Right renal cortex interstitium (tissue), 3 donors: Measurements from ENCODE around the gene POLE. TPM values are rescaled to one million over a fixed set of nuclear protein-coding genes. Genes with fewer than 3 reads are reported as not detected.

Experiments
- DNase-seq, 3 donors: peaks; one replicate each; pipeline ENCODE4 v3.0.0-alpha.2; 2013; ENCODE audit warnings: low read depth in 3 of 3, low spot score in 2 of 3
- polyA plus RNA-seq, 3 donors: library from polyadenylated mRNA; unstranded; fragments of 120-200 nt; gene quantifications; one replicate each; pipeline ENCODE4 v1.2.1, GENCODE V29; 2013; ENCODE audit not compliant: insufficient read length in 3 of 3

POLE gene
- polyA plus RNA-seq, 3 donors: 44.5 to 45.7 (median 44.5) TPM

DNA sequence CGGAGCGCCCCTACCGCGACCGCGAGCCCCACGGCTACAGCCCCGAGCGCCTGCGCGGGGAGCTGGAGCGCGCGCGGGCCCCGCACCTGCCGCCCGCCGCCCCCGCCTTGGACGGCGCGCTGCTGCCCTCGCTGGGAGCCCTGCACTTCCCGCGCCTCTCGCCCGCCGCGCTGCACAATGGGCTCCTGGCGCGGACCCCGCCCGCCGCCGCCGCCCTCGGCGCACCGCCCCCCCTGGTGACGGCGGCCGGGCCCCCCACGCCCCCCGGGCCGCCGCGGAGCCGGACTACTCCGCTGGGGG, 103.8 kb downstream of the POLE start:
- no peak for DNase-seq

DNA sequence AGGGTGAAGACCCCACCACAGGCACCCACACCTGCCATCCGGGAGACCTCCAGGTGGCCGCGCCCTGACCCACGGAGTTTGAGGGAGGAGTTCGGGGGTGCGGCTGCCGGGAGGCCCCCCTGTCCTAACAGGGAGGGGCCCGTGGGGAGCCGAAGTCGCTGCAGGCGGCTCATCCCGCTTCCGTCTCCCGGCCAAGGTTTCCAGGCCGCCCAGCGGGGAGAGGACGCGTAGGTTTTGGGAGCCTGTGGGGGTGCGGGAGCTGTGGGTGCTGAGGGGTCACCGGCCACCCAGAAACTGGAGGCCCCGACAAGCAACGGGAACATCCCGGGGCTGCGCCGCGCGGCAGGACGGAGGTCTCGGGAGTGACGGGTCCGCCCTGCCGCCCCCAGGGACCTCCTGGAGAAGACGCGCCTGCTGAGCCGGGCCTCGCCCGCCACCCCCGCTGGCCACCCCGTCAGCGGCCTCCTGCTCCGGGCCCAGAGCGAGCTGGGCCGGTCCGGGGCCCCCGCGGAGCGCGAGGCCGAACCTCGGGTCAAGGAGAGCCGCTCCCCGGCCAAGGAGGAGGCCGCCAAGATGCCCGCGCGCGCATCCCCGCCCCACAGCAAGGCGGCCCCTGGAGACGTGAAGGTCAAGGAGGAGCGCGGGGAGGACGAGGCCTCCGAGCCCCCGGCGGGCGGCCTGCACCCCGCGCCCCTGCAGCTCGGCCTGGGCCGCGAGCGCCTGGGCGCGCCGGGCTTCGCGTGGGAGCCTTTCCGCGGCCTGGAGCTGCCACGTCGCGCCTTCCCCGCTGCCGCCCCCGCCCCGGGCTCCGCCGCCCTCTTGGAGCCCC, 104.3 kb downstream of the POLE start:
- DNase-seq: no peak

DNA sequence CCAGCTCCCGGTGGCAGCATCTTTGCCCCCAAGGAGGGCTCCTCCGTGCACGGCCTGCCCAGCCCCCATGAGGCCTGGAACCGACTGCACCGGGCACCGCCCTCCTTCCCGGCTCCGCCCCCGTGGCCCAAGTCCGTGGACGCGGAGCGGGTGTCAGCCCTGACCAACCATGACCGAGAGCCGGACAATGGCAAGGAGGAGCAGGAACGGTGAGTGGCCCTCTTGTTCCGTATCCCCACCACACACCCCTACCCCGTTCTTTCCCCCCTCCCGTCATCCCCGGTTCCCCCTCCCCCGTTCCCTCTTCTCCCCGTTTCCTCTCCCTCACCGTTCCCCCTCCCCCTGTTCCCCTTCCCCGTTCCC, 105.1 kb downstream of the POLE start:
- DNase-seq: no peak

DNA sequence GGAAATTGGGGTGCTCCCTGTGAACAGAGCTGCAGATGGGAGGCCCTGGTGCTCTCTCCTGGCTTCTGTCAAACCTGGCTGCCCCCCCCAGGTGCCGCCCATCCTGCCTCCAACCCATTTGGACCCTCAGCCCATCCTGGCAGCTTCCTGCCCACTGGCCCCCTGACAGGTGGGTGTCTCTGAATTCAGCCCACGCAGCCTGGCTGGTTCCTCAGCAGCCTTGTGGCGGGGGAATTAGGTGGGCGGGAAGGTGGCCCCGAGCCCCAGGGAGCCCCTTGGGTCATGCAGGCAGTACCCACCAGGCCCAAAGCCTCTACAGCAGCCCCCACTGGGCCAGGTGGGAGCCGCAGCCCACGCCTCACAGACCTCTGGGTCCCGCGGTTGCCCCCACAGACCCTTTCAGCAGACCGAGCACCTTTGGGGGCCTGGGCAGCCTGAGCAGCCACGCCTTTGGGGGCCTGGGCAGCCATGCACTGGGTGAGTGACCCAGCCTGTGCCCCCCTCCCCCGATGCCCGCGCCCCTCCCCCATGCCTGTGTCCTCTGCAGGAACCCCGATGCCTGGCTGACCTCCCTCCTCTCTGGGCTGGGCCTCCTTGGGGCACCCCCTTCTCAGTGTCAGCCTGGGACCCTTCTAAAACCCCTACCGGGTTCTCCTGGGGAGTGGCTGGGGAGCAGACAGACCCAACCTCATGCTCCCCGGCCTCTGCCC, 105.6 kb downstream of the POLE start:
- no peak for DNase-seq

DNA sequence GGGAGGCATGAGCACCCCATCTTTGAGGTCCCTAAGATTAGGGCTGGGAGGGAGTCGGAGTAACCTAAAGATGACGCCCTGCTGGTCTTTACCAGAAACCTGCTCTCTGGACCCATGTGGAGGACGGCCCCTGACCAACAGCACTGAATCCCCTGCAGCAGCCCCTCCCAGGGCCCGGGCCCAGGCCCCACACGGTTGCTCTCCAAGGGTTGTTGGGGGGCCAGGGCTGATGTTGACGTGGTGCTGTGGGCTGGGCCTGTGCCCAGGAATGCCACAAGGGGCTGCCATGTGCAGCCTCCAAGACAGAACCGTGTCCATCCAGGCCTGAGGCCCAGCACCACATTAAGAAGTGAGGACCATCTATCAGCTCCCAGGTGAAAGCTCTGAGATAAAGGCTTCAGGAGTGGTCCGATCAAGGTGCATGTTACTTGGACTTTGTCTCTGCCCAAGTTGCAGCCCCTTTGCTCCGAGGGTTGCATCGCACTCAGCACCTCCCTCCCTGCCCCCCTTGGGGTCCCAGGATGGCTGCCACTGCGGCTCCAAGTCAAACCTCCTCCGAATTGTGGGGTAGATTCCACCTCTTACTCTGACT, 106.3 kb downstream of the POLE start:
- DNase-seq: no peak

DNA sequence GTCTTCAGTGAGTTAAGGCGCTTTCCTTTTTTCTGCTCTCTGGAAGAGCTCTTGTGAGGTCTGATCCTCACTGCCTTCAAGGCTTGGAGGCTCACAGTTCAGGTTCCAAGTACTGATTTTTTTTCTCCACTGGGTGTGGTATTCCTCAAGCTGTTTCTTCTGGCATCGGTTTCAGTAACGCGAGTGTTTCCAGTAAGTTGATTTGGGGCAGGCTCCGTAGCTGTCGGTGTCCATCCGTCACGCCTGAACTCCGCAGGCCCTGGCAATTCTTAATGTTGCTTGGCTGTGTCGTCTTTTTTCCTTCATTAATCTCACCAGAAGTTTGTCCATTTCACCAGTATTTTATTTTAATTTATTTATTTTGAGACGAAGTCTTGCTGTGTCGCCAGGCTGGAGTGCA, 107.4 kb downstream of the POLE start:
- DNase-seq: no peak

DNA sequence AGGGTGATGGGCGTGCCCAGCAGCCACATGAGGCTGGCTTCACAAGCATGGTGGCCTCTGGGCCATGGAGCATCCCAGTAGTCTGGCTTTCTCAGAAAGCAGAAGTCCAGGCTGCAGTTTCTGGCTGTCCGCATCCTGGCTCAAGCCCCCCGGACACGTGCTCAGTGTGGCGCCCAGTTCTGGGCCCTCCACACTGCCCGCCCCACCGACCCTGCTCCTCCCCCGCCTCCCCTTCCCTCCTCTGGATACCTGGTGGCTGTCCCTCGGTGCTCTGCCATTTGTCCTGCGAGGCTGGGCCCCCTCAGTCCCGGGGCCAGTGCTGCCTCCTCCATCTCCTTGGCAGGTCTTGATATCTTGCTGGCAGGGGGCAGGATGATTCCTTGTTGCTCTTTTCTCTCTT, 108.3 kb downstream of the POLE start:
- DNase-seq: no peak

DNA sequence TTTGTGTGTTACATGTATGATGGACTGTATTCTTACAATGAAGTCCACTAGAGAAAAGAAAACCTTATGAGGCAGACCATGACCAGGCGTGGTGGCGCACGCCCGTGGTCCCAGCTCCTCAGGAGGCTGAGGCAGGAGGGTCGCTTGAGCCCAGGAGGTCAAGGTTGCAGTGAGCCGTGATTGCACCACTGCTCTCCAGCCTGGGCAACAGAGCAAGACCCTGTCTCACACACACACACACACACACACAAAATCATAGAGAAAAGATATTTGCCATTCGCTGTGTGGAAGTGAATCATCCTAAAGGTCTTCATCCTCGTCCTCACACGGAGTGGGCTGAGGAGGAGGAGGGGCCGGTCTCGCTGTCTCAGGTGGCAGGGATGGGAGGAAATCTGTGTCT, 109.0 kb downstream of the POLE start:
- no peak for DNase-seq

DNA sequence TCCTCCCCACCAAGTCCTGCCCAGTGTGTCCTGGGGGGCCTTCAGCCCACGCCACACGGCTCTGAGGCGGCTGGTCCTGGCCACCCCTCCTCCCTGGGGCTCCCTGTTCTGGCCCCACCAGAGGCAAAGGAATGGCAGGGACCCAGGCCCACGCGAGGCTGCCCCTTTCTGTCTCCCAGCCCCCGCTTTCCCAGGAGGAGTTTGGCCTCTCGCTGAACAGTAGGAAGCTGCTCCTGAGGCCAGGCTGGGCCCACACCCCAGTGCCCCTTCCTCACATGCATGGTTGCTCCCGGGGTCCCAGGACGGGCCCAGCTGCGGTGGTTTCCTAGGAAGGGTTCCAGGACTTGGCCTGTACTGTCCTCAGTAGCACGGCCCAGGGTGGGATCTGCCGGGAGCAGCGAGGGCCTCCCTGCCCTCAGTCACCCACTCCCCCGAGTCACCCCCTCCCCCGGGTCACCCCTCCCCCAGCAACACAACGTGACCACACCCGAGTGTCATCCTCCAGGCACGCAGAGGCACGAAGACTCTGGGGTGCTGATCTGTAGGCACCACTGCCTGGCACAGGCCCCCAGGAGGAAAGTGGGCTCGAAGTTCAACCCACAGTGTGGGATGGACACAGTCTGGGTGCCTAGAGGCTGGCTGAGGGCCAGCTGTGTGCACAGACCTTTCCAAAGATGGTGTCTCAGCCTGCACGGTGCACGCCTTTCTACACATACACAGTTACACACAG, 109.8 kb downstream of the POLE start:
- no peak for DNase-seq

DNA sequence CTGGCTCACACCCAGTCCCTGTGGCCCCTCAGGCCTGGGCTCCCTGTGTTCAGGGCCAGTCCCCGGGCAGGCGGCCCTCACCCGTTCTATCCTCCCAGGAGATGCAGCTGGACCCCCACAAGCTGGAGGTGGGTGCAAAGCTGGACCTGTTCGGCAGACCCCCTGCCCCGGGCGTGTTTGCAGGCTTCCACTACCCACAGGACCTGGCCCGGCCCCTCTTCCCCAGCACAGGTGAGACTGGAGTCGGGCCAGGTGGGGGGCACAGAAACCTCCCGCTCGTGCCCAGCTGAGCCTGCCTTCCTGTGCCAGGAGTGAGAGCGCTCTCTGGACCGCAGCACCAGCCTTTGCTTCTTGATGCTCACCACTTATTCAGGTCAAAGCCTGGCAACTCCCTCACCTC, 110.4 kb downstream of the POLE start:
- no peak for DNase-seq

DNA sequence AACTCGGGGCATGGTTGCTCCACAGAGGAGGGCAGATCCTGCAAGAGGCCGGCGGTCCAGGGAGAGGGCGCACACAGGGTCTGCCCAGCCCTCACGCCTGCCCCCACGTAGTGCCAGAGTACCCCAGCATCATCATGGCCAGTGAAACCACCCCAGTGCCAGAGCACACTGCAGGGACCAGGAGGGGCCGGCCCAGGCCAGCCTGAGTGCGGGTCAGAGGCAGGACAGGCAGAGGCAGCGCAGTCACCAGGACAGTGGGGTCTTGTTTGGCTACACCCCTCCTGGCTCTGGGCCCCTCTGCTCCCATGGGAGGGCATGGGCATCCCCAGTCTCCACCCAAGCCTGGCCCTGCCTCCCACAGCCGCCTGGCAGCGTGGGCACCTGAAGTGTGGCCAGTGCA, 111.5 kb downstream of the POLE start:
- DNase-seq: no peak

DNA sequence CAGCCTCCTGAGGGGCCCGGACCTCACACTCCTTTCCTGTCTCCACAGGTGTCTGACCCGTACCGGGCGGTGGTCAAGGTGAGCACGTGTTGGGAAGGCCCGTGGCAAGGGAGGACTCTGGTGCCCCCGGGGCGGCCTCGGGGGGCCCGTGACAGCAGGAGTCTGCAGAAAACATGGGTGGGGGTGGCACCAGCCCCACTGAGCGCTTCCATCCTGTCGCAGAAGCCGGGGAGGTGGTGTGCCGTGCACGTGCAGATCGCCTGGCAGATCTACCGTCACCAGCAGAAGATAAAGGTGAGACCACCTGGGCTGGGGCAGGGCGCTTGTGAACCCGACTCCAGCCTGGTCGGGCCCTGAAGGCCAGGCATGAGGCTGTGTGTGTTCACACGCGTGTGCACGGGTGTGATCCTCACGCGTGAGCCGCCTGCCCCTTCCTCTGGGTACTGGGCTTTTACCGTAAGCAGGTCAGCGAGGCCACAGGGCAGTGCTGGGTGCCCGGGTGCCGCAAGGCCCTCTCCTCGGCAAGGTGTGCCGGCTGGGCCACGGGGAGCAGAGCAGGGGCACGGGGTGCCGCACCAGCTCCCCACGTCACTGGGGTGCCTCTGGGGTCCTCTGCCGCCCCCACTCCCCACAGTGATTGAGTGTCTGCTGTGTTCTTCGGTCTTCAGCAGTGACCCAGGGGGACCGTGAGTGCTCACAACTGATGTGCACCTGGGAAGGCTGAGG, 112.7 kb downstream of the POLE start:
- DNase-seq: no peak

Other genes with a start within 250 kb of the POLE start
- 10 to 100 TPM; 34.2 to 42.5 (median 37.4) TPM for gene FBRSL1, start 197.2 kb downstream of the POLE start, polyA plus RNA-seq
- 1 to 10 TPM; 1.4 to 2.2 (median 1.9) TPM for gene LRCOL1, start 76.8 kb downstream of the POLE start, polyA plus RNA-seq
- 1 to 10 TPM in 2 of 3 donors, under 1 TPM in 1; 0.86 to 1.3 (median 1.1) TPM for gene P2RX2, start 68.6 kb downstream of the POLE start, polyA plus RNA-seq
- 10 to 100 TPM; 50.6 to 53.1 (median 52.7) TPM for gene PXMP2, start 245 bp upstream of the POLE start, polyA plus RNA-seq
- 10 to 100 TPM; 17.0 to 20.5 (median 20.1) TPM for gene PGAM5, start 23.5 kb upstream of the POLE start, polyA plus RNA-seq
- 10 to 100 TPM; 57.8 to 66.7 (median 58.5) TPM for gene ANKLE2, start 74.5 kb upstream of the POLE start, polyA plus RNA-seq
- gene GOLGA3, start 141.5 kb upstream of the POLE start, polyA plus RNA-seq: 10 to 100 TPM; 18.5 to 23.6 (median 21.7) TPM
- gene CHFR, start 200.3 kb upstream of the POLE start, polyA plus RNA-seq: 10 to 100 TPM; 18.5 to 20.5 (median 18.6) TPM